ENCODE results near the gene PCDH10.

PCDH10 gene

DNA sequence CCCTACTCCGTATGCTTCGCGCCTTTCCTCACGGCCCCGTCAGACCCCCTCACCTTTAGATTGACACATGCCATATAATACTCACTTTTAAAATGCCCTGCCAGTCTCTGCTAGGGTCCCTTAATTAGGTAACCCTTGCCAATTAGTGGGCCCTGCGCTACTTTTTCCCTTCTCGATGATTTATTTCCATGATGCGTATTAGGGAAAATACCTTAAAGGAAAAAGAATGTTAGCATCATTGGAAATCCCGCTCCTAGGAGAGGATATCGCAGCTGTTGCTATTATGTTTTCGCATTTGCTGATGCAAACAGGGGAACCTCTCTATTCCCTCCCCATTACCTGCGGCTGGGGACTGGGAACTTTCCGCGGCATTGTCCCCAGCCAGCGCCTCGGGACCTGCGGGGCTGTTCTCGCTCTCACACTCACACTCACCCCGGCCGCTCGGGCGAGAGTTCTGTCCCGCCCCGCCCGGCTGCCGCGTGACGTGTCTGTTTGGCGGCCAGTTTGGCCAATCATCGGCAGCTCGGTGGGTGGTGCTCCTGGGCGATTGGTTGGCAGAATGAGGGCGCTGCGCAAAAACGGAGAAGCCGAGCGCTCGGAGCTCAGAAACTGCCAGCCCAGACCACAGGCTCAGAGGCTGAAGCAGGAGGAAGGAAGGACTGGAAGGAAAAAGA lies at the start of gene PCDH10:
Gene PCDH10 (plus strand): TSS at position 605 of the 674 bp plus-strand sequence. CDS start 847 bp downstream, outside the sequence.
- DNase-seq: peak; percentile 99

DNA sequence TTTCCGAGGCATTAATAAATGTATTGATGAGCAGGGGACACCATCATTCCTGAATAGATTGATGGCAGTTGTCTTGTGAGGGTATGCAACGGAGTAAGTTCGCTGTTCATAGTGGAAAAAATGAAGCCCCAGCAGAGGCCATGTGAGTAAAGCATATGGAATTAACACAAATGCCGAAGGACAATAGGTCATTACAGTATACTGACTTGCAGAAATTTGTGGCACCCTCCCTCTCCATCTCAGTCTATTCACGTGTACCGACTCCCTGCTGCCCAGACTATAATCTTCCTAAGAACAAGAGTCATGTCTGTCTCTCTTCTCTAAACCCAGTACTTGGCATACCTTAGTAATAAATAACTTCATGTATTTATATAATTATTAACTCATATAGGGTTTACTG lies 47.1 kb upstream of the PCDH10 start:
- no peak for DNase-seq

DNA sequence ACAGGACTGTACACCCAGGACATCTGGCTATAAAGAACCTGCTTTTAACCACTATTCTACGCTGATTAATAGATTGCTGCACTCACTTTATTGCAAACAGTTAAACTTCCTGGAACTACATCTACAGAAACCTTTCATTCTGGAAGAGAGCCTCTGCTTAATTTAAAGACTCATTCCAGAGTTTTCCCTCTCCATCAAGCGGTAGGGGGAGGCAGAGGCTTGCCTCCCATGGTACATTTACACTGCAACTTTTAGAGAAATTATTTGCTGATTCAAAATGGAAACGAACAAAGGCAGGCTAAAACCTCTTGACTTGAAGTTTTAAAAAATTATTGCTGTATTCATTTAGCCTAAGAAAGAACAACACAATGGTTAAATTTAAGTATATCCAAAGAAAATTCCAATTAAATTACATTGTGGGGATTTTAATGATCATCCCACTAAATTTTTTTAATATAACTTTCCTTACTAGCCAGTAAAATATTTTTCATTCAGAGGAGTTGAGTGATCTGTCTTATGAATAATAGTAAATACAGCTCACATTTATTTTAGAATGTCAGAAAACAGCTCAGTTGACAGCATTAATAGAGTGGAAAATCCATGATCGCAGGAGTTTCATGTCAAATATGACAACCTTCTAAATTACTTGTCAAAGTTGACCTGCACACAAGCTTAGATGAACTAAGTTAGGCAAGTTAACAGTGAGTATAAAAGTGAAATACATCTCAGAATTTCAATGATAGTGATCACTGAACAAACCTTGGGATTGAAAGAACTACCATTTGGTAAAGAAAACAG lies 46.3 kb upstream of the PCDH10 start:
- no peak for DNase-seq

GRCh38 chr4:133112641-133113040 lies 36.5 kb upstream of the PCDH10 start:
- no peak for DNase-seq

DNA sequence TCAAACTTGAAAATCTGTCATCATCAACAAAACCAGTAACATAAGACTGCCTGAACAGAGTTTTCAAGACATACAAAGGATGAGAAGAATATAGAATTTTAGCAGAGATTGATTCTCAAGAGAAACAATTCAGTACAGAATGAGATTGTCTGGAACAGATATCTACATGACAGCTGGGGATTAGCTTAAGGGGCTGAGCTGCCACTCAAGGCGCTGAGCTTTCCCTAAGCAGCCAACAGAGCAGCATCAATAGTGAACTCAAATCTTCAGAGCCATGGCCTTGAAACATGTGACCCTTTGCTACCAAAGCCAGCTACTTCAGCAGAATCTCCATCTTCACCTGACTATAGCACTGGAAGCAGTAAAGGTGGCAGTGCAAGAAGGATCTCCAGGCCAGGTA lies 24.3 kb upstream of the PCDH10 start:
- DNase-seq: no peak

- no peak for DNase-seq
Measured at GRCh38 chr4:133127500-133127899, 21.6 kb upstream of the PCDH10 start.

DNA sequence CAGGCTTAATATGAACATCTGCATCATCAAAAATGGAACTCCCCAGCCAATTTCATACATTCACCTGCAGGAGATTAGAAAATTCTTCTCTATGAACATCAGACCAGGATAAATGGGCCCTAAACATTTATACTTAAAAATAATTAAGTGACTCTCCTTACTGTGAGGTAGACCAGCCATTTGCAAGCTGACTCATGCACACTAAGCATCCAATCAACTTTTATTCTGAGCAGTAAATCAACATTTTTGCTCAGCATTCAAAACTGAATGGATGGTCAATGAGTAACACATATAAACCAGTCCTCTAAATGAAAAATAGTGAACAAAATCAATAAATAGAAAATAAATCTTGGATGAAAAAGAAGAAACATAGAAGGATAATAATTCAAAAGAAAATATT lies 19.9 kb upstream of the PCDH10 start:
- no peak for DNase-seq

DNA sequence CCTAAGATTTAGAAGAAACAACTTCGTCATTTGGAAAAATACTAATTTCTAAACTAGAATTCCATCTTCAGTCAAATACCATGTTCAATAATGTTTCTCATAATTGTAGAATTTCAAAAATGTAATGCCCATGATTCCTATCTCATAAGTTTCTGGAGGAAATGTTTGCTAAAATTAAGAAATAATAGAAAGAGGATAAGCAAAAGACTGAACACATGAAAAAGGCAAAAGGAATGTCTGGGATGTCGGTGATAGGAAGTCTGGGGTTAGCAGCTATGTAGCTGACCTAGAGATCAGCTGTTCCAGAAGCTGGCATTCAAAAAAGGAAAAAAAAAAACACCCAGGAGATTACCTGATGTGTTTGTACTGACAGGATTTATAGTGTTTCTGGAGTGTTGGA lies 18.9 kb upstream of the PCDH10 start:
- DNase-seq: no peak

GRCh38 chr4:133131829-133132460 lies 17.1 kb upstream of the PCDH10 start:
- DNase-seq: no peak

DNA sequence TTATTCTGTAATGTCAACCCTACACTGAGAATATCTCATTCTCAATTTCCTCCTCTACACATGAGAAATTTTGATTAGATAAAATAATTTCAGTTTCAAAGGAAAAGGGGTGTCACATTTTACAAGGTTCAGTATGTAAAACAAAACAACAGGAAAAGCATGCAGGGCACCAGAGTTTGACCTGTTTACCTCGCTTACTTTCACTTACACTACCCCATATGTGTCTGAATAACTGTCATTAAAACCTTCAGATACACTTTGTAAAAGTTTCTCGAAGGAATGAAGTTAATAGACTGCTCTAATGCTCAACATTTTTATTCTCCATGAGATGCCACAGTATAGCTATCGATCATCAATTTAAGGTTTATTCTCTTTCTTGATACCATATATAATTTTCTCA lies 12.3 kb upstream of the PCDH10 start:
- DNase-seq: no peak

DNA sequence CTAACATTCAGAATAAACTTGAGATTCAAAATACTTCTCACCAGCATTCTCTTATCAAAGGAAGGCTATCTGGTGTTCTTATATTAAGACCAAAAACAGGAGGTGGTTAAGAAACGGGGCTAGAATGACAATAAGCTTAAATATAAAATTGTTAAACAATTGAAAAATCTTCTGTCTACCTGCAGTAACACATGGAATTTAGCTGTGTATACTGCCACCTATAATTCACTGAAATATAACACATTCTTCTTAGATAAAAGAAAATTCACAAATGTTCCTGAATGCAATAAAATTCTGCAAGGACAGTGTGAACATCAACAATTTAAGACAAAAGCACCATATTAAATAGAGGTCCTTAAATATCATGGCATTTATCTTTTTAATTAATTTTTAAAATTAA lies 11.5 kb upstream of the PCDH10 start:
- no peak for DNase-seq

GRCh38 chr4:133143775-133144430 lies 5.2 kb upstream of the PCDH10 start:
- no peak for DNase-seq

DNA sequence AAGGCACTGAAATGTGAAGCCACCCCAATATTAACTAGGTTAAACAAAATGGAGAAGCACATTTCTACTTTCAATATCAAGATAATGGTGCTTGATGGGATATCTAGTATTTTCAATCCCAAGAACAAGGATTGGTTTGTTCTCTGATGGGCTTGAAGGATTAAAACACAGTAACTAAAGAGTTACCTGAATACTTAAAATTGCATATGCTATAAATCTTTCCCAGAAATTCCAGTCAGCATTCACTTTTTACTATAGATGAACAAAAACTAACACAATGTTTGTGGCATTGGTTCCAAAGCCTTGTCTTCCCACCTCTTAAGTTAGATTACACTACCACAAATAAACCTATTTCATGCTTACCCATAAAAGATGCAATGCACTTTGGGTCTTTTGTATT lies 3.9 kb upstream of the PCDH10 start:
- no peak for DNase-seq

GRCh38 chr4:133145758-133146573 lies 3.1 kb upstream of the PCDH10 start:
- DNase-seq: peak; percentile 31

DNA sequence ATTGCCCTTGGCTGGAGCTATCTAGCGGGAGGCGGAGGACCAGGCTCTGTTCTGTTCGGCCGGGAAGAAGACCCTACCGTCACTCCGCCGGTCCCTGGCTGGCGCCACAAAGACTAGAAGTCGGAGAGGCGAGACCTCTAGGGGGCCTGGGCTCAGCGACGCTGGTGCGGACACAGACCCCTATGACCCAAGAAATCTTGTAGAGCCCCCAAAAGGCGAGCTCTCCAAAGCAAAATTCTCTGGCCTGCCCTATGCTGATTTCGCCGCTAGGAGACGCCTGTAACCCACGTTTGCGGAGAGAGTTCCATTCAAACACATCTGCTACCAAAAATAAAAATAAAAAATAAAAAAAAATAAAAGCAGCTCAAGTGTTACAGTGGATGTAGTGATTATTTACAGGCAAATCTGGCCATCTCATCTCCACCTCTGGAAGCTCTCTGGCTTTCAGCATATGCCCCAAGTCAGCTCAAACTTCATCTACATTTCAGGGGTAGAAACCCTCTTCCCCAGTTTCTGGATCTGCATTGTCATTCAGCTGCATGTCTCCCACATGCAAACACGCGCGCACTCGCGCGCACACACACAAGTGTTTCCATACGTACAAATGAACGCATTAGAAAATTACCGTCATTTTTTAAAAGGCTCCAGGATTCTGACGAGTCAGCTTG lies 2.4 kb upstream of the PCDH10 start:
- peak; percentile 93 for DNase-seq

- peak; percentile 69 for DNase-seq
Measured at GRCh38 chr4:133147286-133147821, 1.7 kb upstream of the PCDH10 start.

- peak; percentile 89 for DNase-seq
Measured at GRCh38 chr4:133147921-133148689, 989 bp upstream of the PCDH10 start.

DNA sequence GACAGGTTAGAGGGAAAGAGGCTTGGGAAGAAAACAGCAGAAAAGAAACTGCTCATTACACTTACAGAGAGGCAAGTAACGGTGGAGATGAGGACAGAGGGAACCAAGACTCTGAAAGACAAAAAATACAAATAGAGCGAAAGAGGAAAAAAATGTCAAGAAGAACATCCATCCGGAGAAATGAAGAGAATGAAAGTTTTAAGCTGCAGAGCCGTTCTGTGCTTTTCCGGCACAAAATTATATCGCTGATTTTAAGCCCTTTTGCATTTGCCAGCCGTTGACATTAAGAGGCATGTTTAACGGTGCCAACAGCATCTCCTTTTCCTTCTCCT lies 236 bp downstream of the PCDH10 start:
- no peak for DNase-seq

DNA sequence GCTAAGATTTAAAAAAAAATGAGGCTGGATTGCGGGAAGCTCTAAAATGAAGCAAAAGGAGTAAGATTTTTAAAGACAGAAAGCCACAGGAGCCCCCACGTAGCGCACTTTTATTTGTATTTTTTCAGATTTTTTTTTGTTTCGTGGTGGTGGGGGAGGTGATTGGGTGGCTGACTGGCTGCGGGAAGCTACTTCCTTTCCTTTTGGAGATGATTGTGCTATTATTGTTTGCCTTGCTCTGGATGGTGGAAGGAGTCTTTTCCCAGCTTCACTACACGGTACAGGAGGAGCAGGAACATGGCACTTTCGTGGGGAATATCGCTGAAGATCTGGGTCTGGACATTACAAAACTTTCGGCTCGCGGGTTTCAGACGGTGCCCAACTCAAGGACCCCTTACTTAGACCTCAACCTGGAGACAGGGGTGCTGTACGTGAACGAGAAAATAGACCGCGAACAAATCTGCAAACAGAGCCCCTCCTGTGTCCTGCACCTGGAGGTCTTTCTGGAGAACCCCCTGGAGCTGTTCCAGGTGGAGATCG lies 908 bp downstream of the PCDH10 start:
- DNase-seq: no peak

DNA sequence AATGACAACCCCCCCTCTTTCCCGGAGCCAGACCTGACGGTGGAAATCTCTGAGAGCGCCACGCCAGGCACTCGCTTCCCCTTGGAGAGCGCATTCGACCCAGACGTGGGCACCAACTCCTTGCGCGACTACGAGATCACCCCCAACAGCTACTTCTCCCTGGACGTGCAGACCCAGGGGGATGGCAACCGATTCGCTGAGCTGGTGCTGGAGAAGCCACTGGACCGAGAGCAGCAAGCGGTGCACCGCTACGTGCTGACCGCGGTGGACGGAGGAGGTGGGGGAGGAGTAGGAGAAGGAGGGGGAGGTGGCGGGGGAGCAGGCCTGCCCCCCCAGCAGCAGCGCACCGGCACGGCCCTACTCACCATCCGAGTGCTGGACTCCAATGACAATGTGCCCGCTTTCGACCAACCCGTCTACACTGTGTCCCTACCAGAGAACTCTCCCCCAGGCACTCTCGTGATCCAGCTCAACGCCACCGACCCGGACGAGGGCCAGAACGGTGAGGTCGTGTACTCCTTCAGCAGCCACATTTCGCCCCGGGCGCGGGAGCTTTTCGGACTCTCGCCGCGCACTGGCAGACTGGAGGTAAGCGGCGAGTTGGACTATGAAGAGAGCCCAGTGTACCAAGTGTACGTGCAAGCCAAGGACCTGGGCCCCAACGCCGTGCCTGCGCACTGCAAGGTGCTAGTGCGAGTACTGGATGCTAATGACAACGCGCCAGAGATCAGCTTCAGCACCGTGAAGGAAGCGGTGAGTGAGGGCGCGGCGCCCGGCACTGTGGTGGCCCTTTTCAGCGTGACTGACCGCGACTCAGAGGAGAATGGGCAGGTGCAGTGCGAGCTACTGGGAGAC lies 1.6 kb downstream of the PCDH10 start:
- peak; percentile 85 for DNase-seq

Measured in retina (tissue), 1 donor.